ENCODE data around the gene MTHFSD. TPM values are rescaled to one million over a fixed set of nuclear protein-coding genes. Genes with fewer than 3 reads are reported as not detected.

MTHFSD gene
- total and polyA plus RNA-seq, 2 experiments from 2014 or later = 11.5 to 21.5 TPM

- Histone ChIP-seq H2AFZ (no peak overlapping the region), H4K20me1 (ENCODE audit: insufficient read depth, poor library complexity, severe bottlenecking) (peaks cover 16% of the 10 kb centered on the region), H3K9me3 (ENCODE audit: low read depth) (no peaks in the 10 kb centered on the region), H3K27me3 (peaks cover 87% of the 10 kb centered on the region), H3K36me3 (replicated peaks; ENCODE audit: insufficient read depth, low read depth) (no peaks in the 10 kb centered on the region), H3K79me2 (peaks cover 78% of the 10 kb centered on the region), H3K4me1 (ENCODE audit: insufficient read depth) (peaks cover 2% of the 10 kb centered on the region), H3K4me3 (peak overlapping the region; percentile 49), H3K27ac (peak overlapping the region; percentile 99), H3K4me2 (peak overlapping the region; percentile 89), H3K9me2 (replicated peaks; ENCODE audit: insufficient read depth) (no peaks in the 10 kb centered on the region)
- 2% methylated on average over 93 of the region's 99 CpGs for WGBS (ENCODE audit: low lambda C conversion rate, missing lambda C conversion rate)
- no peak for DNase-seq (ENCODE audit: low spot score)
- TF ChIP-seq CTCF (IDR thresholded peaks at IDR 0.05; ENCODE audit: poor library complexity) (no peak), EZH2 (IDR thresholded peaks at IDR 0.05; ENCODE audit: borderline replicate concordance) (peak; percentile 78), EZH2phosphoT487 (IDR thresholded peaks at IDR 0.05; ENCODE audit: low read depth, severe bottlenecking, unreplicated experiment) (peak; percentile 57)
These were observed 46.7 kb downstream of the MTHFSD start for GRCh38 chr16:86508028-86508946.

GRCh38 chr16:86507173-86508027 is 47.6 kb downstream of the MTHFSD start:
- Histone ChIP-seq H3K79me2 (peaks cover 78% of the 10 kb centered on the region), H3K27me3 (peaks cover 87% of the 10 kb centered on the region), H3K36me3 (replicated peaks; ENCODE audit: insufficient read depth, low read depth) (no peaks in the 10 kb centered on the region), H3K9me3 (ENCODE audit: low read depth) (no peaks in the 10 kb centered on the region), H4K20me1 (ENCODE audit: insufficient read depth, poor library complexity, severe bottlenecking) (peaks cover 16% of the 10 kb centered on the region), H3K4me1 (ENCODE audit: insufficient read depth) (peaks cover 2% of the 10 kb centered on the region), H3K27ac (peak overlapping the region; percentile 99), H3K4me3 (peak overlapping the region; percentile 49), H3K4me2 (peak overlapping the region; percentile 89), H2AFZ (no peak overlapping the region), H3K9me2 (replicated peaks; ENCODE audit: insufficient read depth) (no peaks in the 10 kb centered on the region)
- no peak for DNase-seq (ENCODE audit: low spot score)
- 13% methylated on average over 37 of the region's 37 CpGs for WGBS (ENCODE audit: low lambda C conversion rate, missing lambda C conversion rate)
- TF ChIP-seq CTCF (IDR thresholded peaks at IDR 0.05; ENCODE audit: poor library complexity) = no peak
- TF ChIP-seq EZH2 (IDR thresholded peaks at IDR 0.05; ENCODE audit: borderline replicate concordance) = peak; percentile 35

- H4K20me1 ChIP-seq (ENCODE audit: insufficient read depth, poor library complexity, severe bottlenecking) = peaks cover 6% of the 10 kb centered on the region
- peaks cover 78% of the 10 kb centered on the region for H3K79me2 ChIP-seq
- no peak overlapping the region for H2AFZ ChIP-seq
- no peak for DNase-seq (ENCODE audit: low spot score)
- H3K27ac ChIP-seq = peak overlapping the region; percentile 99
- no peaks in the 10 kb centered on the region for H3K9me3 ChIP-seq (ENCODE audit: low read depth)
- peak overlapping the region; percentile 89 for H3K4me2 ChIP-seq
- 14% methylated on average over 27 of the region's 27 CpGs for WGBS (ENCODE audit: low lambda C conversion rate, missing lambda C conversion rate)
- peak; percentile 13 for TF ChIP-seq EZH2phosphoT487 (IDR thresholded peaks at IDR 0.05; ENCODE audit: low read depth, severe bottlenecking, unreplicated experiment)
- no peak for TF ChIP-seq CTCF (IDR thresholded peaks at IDR 0.05; ENCODE audit: poor library complexity)
- peak; percentile 64 for TF ChIP-seq EZH2 (IDR thresholded peaks at IDR 0.05; ENCODE audit: borderline replicate concordance)
- H3K4me1 ChIP-seq (ENCODE audit: insufficient read depth) = peaks cover 8% of the 10 kb centered on the region
- H3K9me2 ChIP-seq (replicated peaks; ENCODE audit: insufficient read depth) = no peaks in the 10 kb centered on the region
- H3K36me3 ChIP-seq (replicated peaks; ENCODE audit: insufficient read depth, low read depth) = no peaks in the 10 kb centered on the region
- H3K27me3 ChIP-seq = peaks cover 88% of the 10 kb centered on the region
- H3K4me3 ChIP-seq = peak overlapping the region; percentile 29
These were observed 48.9 kb downstream of the MTHFSD start for GRCh38 chr16:86505899-86506864.
